T-helper 1 cell treated with Interleukin-12 subunit alpha and Interleukin-12 subunit beta and Interleukin-4 antibody, amounts not matched to agents 30 μg/mL and 1 μg/mL, for 36 hours (primary cell): ENCODE results near the gene PPP6C.
A peak's percentile ranks its signal among the peaks of the same experiment; 100 is the strongest.
"Not testable (repeated sequence)": the region's sequence is repeated elsewhere in the genome, so short reads cannot be mapped to it uniquely, and the experiment has no call there.

Source experiments
- H3K27ac Mint-ChIP-seq: one replicate; pipeline ENCODE4 v1.8.0; 2021; ENCODE audit warnings: mild to moderate bottlenecking, mixed read lengths
- H3K27me3 Mint-ChIP-seq: one replicate; pipeline ENCODE4 v1.8.0; 2021; ENCODE audit warnings: low read depth, mixed read lengths
- H3K36me3 Mint-ChIP-seq: one replicate; pipeline ENCODE4 v1.8.0; 2021; ENCODE audit warnings: low read depth, mixed read lengths
- H3K4me1 Mint-ChIP-seq: one replicate; pipeline ENCODE4 v1.8.0; 2021; ENCODE audit warnings: low read depth, mixed read lengths
- H3K4me3 Mint-ChIP-seq: one replicate; pipeline ENCODE4 v1.8.0; 2021; ENCODE audit warnings: mild to moderate bottlenecking, moderate library complexity, mixed read lengths
- H3K9me3 Mint-ChIP-seq: one replicate; pipeline ENCODE4 v1.8.0; 2021; ENCODE audit warnings: mixed read lengths

PPP6C gene

DNA sequence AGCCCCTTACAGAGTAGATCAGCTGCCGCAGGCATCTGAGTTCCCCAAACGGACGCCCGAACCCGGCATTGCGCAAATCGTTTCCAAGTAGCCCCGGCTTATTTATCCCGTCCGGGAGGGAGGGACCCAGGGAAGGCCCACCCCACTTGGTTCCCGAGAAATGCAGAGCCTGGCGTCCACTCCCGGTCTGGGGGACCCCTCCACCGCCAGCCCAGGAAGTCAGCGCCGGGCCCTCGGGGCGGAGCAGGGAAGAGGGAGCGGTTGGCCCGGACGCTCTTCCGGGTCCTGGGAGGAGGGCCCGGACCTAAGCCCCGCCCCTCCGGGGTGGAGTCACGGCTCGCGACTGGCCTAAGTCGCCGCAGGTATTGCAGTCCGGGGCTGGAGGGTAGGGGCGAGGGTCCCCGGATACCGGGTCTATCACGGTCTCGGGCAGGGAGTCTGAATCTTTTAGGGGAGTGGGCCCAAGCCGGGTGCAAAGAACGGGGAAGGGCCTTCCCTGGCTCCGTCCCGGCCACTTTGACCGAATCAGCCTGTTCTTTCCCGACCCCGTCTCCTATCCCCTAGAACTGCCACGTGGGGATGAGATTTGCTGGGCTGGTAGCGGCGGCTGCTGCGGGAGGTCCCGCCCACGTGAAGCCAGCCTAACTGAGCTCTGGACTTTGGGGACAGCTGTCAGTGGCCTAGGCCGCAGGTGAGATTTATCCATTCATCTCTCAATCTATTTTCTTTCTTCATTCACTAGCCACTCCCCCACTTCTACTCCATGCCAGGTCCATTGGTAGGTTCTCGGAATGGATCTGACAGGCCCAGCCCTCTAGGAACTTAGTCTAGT is 10.8 kb upstream of the PPP6C start, which contains the start of gene RABEPK:
Gene RABEPK, plus strand, starts transcription at position 327 of the 832 bp plus-strand sequence. CDS start 2,472 bp downstream, outside the sequence.
- Mint-ChIP-seq H3K4me3 (peak within 1 kb of the TSS; percentile 92), H3K4me1 (peaks cover 18% of the 10 kb centered on the region), H3K27me3 (peaks cover 7% of the 10 kb centered on the region), H3K9me3 (no peaks in the 10 kb centered on the region), H3K27ac (peak within 1 kb of the TSS; percentile 91), H3K36me3 (peaks cover 5% of the 10 kb centered on the region)

- H3K4me3 Mint-ChIP-seq, H3K9me3 Mint-ChIP-seq, H3K27me3 Mint-ChIP-seq, H3K36me3 Mint-ChIP-seq, H3K27ac Mint-ChIP-seq: not testable (repeated sequence)
- H3K4me1 Mint-ChIP-seq, result peaks cover 24% of the 10 kb centered on the region
These were observed 6.0 kb upstream of the PPP6C start for GRCh38 chr9:125195591-125195990.

GRCh38 chr9:125194466-125194865 is 4.9 kb upstream of the PPP6C start:
- H3K27ac Mint-ChIP-seq, result not testable (repeated sequence)

GRCh38 chr9:125190361-125190801 is 778 bp upstream of the PPP6C start:
- Mint-ChIP-seq H3K27me3 (no peaks in the 10 kb centered on the region), H3K36me3 (no peaks in the 10 kb centered on the region), H3K4me1 (peaks cover 36% of the 10 kb centered on the region), H3K27ac (peak overlapping the region; percentile 90), H3K9me3 (no peaks in the 10 kb centered on the region), H3K4me3 (peak overlapping the region; percentile 91)

More at GRCh38 chr9:125194466-125194865, 4.9 kb upstream of the PPP6C start:
- H3K4me3 Mint-ChIP-seq, result peak overlapping the region; percentile 31
- H3K9me3 Mint-ChIP-seq, H3K36me3 Mint-ChIP-seq, H3K27me3 Mint-ChIP-seq: not testable (repeated sequence)
- peaks cover 29% of the 10 kb centered on the region for H3K4me1 Mint-ChIP-seq

- no peaks in the 10 kb centered on the region for H3K27me3 Mint-ChIP-seq
- peak overlapping the region; percentile 74 for H3K27ac Mint-ChIP-seq
- no peaks in the 10 kb centered on the region for H3K9me3 Mint-ChIP-seq
- peaks cover 25% of the 10 kb centered on the region for H3K4me1 Mint-ChIP-seq
- H3K4me3 Mint-ChIP-seq, result peak overlapping the region; percentile 91
- H3K36me3 Mint-ChIP-seq, result peaks cover 2% of the 10 kb centered on the region
These were observed 617 bp downstream of the PPP6C start for GRCh38 chr9:125189011-125189360.

GRCh38 chr9:125183561-125183960 is 6.0 kb downstream of the PPP6C start:
- peaks cover 10% of the 10 kb centered on the region for H3K36me3 Mint-ChIP-seq
- peaks cover 24% of the 10 kb centered on the region for H3K4me1 Mint-ChIP-seq
- H3K27me3 Mint-ChIP-seq, result no peaks in the 10 kb centered on the region
- no peaks in the 10 kb centered on the region for H3K9me3 Mint-ChIP-seq
- no peak overlapping the region for H3K27ac Mint-ChIP-seq
- no peak overlapping the region for H3K4me3 Mint-ChIP-seq

DNA sequence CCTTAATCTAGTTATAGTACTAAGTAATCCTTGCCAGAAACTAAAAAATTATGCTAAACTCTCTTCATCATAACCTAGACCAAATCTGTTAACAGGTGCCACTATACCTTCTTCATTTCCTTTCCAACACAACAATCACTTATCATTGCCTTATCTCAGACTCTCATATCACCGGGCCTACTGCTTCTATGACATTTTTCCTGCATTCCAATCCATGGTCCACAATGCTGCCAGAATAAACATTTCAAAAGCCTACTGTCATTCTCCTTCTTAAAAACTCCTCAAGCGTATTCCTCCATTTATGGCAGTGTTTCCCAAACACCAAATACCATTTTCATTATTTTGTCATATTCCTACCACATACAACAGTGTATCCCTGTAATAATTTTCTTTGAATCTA is 6.5 kb downstream of the PPP6C start:
- no peaks in the 10 kb centered on the region for H3K27me3 Mint-ChIP-seq
- H3K27ac Mint-ChIP-seq, result no peak overlapping the region
- H3K4me3 Mint-ChIP-seq, result no peak overlapping the region
- no peaks in the 10 kb centered on the region for H3K9me3 Mint-ChIP-seq
- H3K36me3 Mint-ChIP-seq, result peaks cover 10% of the 10 kb centered on the region
- H3K4me1 Mint-ChIP-seq, result peaks cover 26% of the 10 kb centered on the region

GRCh38 chr9:125181756-125182155 is 7.8 kb downstream of the PPP6C start:
- not testable (repeated sequence) for H3K27ac Mint-ChIP-seq, H3K4me3 Mint-ChIP-seq, H3K27me3 Mint-ChIP-seq, H3K9me3 Mint-ChIP-seq
- Mint-ChIP-seq H3K4me1 (peaks cover 22% of the 10 kb centered on the region), H3K36me3 (peaks cover 10% of the 10 kb centered on the region)

DNA sequence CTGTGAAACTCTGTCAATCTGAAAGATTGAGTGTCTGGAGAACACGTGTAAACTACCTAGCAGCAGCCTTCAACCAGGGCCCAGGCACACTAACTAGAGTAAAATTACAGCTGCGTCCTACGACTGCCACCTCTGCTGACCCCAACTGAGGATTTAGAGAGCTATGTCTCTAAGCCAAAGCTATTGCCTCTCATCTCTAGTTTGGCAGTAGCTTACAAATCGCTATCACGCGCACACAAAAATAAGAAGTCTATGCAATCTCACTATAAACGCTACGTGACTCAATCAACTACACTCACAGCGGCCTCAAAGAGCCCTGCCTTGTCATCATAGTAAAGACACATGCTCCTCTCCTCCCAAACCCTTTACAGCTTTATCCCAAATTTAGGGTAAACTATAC is 8.7 kb downstream of the PPP6C start:
- H3K4me3 Mint-ChIP-seq, result no peak overlapping the region
- peaks cover 10% of the 10 kb centered on the region for H3K36me3 Mint-ChIP-seq

GRCh38 chr9:125179776-125180175 is 9.8 kb downstream of the PPP6C start:
- Mint-ChIP-seq H3K4me1 (peaks cover 25% of the 10 kb centered on the region), H3K36me3 (peaks cover 10% of the 10 kb centered on the region)
- not testable (repeated sequence) for H3K27ac Mint-ChIP-seq, H3K9me3 Mint-ChIP-seq, H3K4me3 Mint-ChIP-seq, H3K27me3 Mint-ChIP-seq

More for the DNA sequence above, 8.7 kb downstream of the PPP6C start:
- Mint-ChIP-seq H3K27me3 (no peaks in the 10 kb centered on the region), H3K9me3 (no peaks in the 10 kb centered on the region), H3K27ac (no peak overlapping the region), H3K4me1 (peaks cover 24% of the 10 kb centered on the region)

GRCh38 chr9:125177888-125178287 is 11.7 kb downstream of the PPP6C start:
- H3K4me1 Mint-ChIP-seq, result peaks cover 19% of the 10 kb centered on the region
- H3K36me3 Mint-ChIP-seq, result peaks cover 2% of the 10 kb centered on the region
- H3K9me3 Mint-ChIP-seq, result no peaks in the 10 kb centered on the region
- H3K4me3 Mint-ChIP-seq, result no peak overlapping the region
- no peaks in the 10 kb centered on the region for H3K27me3 Mint-ChIP-seq
- no peak overlapping the region for H3K27ac Mint-ChIP-seq

DNA sequence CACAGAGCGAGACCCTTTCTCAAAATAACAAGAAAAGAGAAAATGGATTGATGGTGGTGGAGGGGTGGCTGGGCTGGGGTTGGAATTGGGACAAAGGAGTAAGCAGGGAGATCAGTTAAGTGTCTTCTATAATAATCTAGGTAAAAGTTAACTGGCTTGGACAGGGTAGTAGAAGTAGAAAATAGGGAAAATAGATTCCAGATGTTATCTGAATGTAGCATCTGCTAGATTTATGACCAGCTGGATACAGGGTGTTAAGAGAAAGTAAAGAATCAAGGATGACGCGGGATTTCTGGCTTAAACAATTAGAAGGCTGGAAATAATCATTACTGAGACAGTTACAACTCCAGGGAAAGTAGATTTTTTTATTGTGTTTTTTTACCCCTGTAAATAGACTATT is 13.0 kb downstream of the PPP6C start:
- H3K27ac Mint-ChIP-seq, result no peak overlapping the region
- H3K4me3 Mint-ChIP-seq, result no peak overlapping the region
- H3K36me3 Mint-ChIP-seq, result peaks cover 2% of the 10 kb centered on the region
- no peaks in the 10 kb centered on the region for H3K27me3 Mint-ChIP-seq
- H3K4me1 Mint-ChIP-seq, result peaks cover 22% of the 10 kb centered on the region
- no peaks in the 10 kb centered on the region for H3K9me3 Mint-ChIP-seq

- H3K9me3 Mint-ChIP-seq, result no peaks in the 10 kb centered on the region
- H3K27me3 Mint-ChIP-seq, result no peaks in the 10 kb centered on the region
- peaks cover 10% of the 10 kb centered on the region for H3K4me1 Mint-ChIP-seq
- H3K36me3 Mint-ChIP-seq, result peaks cover 14% of the 10 kb centered on the region
- H3K4me3 Mint-ChIP-seq, result no peak overlapping the region
- H3K27ac Mint-ChIP-seq, result peak overlapping the region; percentile 22
These were observed 17.4 kb downstream of the PPP6C start for GRCh38 chr9:125172031-125172755.

DNA sequence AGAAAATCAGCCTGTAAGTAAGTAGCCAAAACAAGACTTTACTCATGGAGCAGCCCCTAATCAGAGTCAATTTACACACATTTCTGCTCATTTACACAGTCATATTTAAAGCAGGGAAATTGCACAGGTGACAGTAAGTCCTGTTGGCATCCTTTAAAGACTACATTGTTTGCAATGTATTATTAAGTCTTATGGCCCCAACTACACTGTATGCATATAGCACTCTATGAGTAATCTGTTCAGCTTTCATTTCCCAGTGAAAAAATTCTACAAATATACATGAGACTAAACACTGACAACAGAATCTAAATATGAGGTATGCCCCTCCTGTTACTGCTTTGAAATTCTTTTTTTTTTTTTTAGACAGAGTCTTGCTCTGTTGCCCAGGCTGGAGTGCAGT is 19.7 kb downstream of the PPP6C start:
- H3K4me1 Mint-ChIP-seq, result peaks cover 5% of the 10 kb centered on the region
- H3K4me3 Mint-ChIP-seq, result no peak overlapping the region
- H3K27ac Mint-ChIP-seq, result no peak overlapping the region

DNA sequence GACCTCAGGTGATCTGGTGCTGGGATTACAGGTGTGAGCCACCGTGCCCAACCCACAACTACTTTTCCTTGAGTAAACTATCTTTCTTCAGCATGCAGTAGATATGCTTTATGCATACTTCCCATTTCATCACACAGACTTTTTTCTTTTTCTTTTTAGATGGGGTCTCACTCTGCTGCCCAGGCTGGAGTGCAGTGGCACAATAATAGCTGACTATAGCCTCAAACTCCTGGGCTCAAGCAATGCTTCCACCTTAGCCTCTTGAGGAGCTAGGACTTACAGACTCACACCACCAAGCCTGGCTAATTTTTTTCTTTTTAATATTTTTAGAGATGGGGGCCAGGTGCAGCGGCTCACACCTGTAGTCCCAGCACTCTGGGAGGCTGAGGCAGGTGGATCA is 22.8 kb downstream of the PPP6C start:
- Mint-ChIP-seq H3K27me3 (no peaks in the 10 kb centered on the region), H3K4me3 (no peak overlapping the region), H3K27ac (no peak overlapping the region), H3K4me1 (no peaks in the 10 kb centered on the region), H3K9me3 (no peaks in the 10 kb centered on the region), H3K36me3 (peaks cover 12% of the 10 kb centered on the region)

More for the DNA sequence above, 19.7 kb downstream of the PPP6C start:
- Mint-ChIP-seq H3K9me3 (no peaks in the 10 kb centered on the region), H3K27me3 (no peaks in the 10 kb centered on the region), H3K36me3 (peaks cover 14% of the 10 kb centered on the region)
